Skin of body (tissue), 2 donors: ENCODE data around the gene SEC24B. TPM values are rescaled to one million over a fixed set of nuclear protein-coding genes. Genes with fewer than 3 reads are reported as not detected.
A peak's percentile ranks its signal among the peaks of the same experiment; 100 is the strongest.

Source experiments
- DNase-seq: peaks from one replicate; lab custom pipeline; 2025; lab: John Stamatoyannopoulos, UW
- total RNA-seq: library from RNA; depleted of rRNA; stranded (reverse); fragments of >200 nt; gene quantifications from one replicate; pipeline ENCODE4 v1.2.3, GENCODE V29; 2014

SEC24B gene
- 22.9 TPM for total RNA-seq

DNA sequence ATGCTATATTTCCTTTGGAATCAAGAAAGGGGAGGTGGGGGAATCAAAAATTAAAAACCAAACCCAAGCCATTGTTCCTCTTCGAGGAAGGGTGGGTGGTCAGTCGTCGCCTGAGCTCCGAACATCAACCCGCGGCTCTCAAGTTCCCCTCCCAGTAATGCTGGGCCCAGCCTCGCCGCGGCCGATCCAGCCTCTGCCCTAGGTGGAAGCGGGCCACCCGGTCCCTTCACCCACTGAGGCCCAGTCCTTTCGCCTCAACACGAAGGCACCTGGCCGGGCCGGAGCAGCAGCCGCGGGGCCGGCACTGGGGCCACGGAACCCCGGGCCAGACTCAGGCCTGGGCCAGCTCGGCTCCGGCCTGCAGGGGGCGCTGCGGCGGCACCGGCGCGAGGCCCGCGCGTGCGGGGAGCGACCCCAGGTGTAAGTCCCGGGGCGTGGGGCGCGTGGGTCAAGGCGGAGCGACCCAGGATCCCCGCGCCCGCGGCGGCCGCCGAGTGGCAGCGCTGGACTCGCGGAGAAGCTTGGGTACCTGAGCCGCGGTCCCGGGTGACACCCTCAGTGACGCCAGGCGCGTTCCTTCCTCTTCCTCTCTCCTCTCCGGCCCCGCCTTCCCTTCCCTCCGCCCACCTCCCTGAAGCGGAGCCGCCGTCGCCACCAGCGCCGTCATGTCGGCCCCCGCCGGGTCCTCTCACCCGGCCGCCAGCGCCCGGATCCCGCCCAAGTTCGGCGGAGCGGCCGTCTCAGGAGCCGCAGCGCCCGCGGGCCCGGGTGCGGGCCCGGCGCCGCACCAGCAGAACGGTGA lies at the start of gene SEC24B:
SEC24B (plus strand) TSS at position 611 of the 802 bp plus-strand sequence; CDS start at position 666, 55 bp downstream.
- peak; percentile 83 for DNase-seq

DNA sequence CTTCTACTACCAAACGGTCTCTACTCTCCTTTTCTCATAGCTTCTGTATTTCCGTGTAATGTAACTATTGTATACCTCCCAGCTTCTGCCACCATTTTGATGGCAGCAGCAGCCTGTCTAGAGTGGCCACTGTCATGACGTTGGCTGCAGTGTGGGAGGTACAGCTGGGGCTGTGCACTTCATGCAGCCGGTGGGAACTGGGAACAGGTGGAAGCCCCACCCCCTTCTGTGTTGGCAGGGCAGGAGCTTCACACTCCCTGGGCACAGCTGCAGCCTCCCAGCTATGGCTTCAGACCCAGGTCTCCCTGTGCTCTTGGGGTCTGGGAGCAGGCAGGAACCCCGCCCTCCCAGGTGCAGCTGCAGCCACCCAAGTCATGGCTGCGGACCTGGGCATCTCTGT lies 49.8 kb upstream of the SEC24B start:
- no peak for DNase-seq

DNA sequence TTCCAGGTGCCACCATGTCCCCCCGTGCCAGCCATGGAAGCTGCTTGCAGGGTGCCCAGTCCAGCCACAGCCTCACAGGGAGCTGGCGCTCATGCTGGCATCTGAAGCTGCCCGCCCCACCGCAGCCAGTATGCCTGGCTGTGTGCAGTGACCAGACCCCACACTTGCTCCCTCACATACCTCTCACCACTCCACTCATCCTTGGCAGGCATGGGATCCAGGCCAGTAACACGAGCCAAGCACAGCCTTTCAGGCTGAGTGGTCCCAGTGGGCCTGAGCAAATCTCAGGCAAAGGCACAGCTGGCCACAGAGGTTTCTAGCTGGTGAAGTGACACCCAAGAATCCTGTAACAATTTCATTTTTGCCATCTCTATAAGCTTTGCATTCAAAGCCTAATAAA lies 48.4 kb upstream of the SEC24B start:
- no peak for DNase-seq

DNA sequence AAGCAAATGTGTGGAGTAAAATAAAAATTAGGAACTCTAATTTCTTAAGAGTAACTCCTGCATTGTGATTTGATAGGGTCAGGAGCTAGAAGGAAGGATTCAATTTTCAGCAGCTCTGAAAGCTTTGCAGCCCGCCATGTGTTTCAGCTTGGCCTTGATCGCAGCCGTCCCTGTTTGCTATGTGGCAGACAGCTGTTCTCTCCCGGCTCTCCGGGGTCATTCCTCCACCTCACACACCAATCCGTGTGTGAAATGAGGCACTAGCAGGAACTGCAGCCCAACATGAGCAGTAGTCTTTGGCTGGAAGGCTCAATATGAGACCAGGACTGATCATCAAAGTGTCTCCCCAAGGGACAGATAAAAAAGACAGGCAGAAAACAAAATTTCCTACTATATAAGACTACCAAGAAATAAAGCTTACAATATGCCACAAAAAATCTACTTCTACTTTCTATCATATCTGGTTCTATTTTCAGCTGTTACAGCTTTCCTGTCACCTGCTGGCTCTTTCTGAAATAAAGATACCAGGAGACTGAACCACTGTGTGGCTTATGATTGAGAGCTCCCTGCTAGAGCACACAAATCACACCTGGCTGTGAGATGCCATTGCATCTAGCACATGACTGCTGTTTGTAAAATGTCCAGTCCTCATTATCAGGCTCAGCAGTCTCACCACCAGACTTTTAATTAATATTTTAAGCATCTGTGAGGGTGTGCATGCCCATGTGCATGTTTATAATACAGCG lies 44.1 kb upstream of the SEC24B start:
- DNase-seq: no peak

DNA sequence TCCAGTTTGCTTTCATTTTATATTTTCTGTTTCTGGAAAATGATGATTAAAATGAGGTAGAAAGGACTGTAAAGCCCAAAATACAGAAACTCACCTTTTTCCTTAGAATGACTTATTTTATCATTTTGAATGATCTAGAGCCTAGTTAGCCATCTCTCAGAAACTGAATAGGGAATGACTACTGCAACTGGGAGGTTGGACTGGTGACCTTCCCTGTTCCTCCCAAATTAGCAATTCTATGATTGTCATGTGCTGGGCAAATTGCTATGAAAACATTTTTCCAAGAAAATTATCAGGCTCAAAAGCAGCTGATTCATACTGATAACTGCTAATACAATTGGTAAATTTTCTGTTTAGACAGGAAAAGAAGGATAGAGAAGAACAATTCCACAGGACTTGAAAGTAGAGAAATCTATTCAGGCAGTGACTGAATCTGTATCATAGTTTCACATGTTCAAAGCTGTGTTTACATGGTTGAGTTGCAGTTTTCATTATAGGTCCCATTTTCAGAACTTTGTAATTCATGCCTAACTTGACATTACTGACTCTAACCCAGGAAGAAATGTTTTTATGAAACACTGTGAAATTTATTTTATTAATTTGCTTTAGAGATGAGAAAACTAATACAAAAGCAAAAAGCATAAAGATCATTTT lies 43.4 kb upstream of the SEC24B start:
- no peak for DNase-seq

DNA sequence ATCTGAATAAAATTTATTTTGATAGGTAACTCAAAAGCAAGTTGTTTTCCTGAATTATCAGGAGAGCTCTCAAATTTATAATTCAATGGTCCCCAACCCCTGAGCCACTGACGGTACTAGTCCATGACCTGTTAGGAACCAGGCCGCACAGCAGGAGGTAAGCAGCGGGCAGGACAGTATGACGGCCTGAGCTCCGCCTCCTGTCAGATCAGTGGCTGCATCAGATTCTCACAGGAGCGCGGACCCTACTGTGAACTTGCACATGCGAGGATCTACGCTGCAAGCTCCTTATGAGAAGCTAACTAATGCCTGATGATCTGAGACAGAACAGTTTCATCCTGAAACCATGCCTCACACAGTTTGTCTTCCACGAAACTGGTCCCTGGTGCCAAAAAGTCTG lies 37.9 kb upstream of the SEC24B start:
- no peak for DNase-seq

DNA sequence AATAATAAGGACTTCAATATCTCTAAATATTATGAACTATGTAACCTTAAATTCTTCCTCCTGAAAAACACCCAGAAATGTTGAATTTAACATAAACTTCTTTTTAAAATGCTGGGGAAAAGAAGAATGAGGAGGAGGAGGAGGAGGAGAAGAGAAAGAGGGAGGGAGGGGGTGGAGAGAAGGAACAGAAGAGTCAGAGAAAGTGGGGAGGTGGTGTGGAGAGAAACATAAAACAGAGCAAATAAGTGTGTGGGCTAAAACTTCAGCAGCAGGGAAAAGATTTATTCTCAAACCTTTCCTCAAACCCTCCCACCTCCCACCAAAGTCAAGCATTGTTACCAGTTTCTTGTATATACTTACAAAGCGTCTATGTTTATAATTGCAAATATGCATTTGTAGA lies 34.7 kb upstream of the SEC24B start:
- no peak for DNase-seq

DNA sequence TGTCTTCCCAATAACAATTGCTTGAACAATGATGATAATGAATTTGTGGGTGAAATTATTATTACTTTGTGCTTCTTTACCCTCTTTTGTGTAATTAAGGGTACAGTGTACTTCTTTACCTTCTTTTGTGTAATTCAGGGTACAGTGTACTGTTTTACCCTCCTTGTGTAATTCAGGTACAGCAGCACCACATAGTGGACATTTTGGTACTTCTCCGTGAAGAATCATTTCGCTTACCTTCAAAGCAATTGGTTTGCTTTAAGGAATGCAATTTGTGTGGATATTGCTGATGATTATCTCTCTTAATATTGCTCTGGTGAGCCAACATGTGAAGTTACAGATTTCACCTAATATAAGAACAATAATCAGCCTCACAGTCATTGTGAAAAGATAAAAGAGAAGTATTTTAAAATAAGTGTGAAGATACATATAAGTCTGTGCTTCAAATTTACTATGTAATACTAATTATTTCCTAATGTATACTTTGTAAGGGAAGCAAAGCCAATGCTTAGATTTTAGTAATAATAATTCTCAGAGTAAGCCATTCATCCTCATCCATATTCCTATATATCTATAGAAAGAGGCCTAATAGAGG lies 27.2 kb upstream of the SEC24B start:
- peak; percentile 57 for DNase-seq

DNA sequence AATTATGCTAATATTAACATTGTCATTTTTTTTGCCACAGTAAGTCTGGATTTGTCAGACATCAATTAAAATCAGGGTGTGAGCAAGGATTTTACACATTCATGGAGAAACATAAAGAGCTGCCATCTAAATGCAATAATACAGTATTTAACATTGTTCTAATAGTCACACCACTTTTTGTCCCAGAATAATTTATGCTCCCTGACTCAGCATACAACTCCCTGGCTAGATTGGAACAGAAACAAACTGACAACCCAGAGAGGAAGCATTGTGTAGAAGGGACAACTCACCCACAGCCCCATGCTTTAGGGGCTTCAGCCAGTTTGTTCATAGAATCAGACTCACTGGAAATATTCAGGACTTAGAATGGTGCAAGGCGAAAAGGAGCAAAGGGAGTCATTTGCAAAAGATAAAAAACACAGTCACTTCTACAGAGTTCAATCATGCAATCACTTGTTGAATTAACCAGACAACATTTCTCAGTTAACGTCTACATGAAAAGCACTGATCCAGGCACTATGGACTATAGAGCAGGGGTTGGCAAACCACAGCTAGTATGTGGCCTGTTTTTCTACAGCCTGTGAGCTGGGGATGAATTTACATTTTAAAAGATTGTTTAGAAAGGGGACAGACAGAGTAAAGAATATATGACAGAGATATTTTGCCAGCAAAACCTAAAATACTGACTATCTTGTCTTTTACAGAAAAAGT lies 26.4 kb upstream of the SEC24B start:
- no peak for DNase-seq

DNA sequence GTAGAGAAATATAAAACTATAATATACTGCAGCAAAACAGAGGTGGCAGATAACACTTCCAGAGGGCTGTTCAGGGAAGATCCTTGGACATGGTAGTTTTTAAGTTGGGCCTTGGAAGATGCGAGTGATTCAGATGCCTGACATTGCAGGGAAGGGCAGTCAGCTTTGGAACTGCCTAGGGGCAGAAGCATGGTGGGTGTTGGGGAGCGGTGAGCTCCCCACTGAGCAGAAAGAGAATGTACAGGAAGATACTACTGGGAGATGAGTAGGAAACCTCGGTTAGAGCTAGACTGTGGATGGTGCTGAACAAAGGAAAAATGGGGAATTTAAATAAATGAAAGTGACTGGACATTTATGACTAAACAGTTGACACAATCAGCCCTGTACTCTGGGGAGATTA lies 24.9 kb upstream of the SEC24B start:
- DNase-seq: no peak

DNA sequence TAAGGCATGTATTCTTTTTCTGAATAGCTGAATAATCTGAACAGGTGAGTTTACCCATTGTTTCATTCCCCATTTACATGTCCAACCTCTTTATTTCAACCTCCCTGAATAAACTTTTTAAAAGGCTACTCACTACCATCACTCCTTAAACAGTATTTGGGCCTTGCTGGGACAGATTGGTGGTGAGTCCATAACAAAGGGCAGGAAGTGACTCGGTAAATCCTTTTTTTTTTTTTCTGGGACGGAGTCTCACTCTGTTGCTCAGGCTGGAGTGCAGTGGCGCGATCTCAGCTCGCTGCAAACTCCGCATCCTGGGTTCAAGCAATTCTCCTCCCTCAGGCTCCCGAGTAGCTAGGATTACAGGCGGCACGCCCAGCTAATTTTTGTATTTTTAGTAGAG lies 23.4 kb upstream of the SEC24B start:
- DNase-seq: no peak

DNA sequence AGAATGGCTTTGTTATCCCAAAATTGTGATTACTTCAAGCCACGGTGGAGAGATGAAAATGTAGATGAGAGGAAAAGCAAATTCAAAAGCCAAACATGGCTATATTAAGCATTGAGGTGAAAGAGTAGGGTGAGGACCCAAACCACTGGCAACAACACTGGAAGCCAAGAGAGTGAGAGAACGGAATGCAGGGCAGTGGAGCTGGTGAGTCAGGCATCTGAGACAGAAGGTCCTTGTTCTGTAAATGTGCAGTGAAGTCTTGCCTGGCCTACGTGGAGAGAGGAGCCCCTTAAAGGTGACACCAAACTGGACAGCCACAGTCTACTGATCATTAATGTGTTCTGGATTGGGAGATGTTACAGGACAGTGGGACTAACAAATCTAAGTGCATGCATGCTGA lies 22.8 kb upstream of the SEC24B start:
- no peak for DNase-seq

DNA sequence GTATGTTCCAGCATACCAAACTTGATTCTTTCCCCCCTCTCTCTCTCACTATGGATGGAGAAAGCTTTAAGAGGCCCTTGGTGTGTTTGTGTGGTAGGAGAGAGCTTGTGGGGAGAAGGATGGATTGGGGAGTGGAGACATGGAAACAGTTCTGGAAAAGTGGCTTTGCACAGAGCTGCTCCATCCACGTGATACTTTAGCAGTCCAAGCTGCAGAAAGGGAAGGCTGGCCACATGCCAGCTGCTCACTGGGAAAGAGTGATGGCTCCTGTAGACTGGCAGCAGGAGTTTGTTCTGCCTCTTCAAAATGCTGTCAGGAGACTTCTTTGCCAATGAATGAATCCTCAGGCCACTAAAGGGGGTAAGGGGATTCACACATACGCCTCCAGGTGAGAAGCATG lies 21.7 kb upstream of the SEC24B start:
- no peak for DNase-seq

DNA sequence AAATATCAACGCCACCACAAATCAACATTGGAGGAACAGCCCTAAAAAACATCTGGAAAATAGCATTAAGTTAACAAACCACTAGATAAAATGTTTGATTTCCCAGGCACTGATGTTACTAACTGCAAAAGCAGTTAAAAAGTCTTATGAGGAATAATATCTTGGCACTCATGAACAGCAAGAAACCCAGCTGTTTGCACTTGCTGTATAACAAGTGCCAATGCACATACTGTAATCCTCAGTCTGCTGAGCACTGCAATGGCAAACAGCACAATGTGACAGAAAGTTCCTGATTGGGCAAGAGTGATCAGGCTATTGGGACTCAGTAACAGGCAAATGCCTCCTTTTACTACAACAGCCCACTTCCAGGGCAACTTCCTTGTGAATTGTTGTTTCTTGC lies 20.8 kb upstream of the SEC24B start:
- peak; percentile 18 for DNase-seq

DNA sequence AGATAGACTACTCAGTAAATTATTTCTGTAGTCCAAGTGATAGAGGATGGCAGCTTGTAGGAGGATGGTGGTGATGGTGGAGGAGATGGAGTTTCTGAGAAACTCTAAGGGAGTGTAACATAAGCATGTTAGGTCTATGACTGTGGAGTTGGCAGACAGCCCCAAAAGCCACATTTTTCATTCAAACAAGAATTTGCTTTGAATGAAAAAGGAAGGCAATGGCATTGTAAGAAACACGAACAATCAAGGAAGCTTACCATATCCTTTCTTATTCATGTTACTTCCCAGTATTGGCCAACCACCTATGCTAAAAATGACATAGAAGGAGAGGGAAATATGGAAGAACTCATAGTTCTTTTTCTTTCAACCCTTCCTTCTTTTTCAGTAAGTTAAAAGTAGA lies 18.7 kb upstream of the SEC24B start:
- no peak for DNase-seq

DNA sequence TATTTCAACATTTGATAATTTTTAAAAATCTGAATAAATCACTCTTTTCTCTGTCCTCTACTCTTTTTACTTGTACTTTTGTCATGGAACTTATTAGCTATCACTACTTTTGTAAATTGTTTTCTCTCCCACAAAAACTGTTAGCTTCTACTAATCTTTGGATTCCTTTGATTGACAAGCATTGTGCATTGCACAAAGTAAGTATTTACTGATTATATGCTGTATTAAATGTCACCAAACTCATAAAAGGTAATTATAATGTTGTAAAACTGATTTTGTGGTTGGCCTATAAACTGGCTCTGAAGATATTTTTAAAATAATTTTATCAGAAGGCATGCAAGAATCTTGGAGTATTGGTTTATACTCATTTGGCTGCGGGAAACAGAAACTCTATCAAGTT lies 15.0 kb upstream of the SEC24B start:
- DNase-seq: no peak

DNA sequence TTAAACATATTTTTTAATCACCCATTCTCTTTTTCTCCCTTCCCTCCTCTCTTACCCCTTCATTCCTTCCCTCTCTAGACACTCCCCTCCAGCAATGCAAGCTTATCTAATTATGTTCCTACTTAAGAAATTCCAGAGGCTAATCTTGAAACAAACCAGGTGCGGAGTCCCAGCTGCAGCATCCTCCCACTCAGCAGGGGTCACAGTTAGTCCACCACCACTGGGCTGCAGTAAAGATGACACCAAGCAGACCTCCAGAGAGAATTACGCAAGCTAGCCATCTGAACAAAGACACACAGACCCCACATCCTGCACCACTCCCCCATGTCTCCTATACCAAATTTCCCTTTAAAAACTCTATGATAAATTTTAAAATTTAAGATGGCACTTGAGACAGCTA lies 13.9 kb upstream of the SEC24B start:
- DNase-seq: no peak

DNA sequence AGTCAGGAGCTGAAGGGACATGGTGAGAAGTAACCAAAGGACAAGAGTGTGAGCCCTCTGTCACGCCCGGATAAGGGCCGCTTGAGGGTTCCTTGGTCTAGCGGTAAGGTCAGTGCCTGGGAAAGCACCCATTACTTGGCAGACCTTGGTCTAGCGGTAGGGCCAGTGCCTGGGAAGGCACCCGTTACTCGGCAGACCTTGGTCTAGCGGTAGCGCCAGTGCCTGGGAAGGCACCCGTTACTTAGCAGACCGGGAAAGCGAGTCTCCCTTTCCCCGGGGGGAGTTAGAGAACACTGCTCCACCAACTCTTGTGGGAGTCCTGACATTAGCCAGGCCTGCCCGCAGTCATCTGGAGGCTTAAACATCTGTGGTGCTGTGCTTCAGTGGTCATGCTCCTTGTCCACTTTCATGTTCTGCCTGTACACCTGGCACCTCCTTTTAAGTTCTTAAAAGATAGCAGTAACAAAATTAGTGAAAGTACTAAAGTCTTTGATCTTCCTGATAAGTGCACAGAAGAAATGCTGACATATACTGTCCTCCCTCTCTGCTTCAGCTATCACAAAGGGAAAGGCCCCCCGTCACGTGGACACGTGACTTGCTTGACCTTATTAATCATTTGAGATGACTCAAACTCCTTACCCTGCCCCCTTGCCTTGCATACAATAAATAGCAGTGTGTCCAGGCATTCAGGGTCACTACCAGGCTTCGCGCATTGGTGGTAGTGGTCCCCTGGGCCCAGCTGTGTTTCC lies 9.3 kb upstream of the SEC24B start:
- no peak for DNase-seq

DNA sequence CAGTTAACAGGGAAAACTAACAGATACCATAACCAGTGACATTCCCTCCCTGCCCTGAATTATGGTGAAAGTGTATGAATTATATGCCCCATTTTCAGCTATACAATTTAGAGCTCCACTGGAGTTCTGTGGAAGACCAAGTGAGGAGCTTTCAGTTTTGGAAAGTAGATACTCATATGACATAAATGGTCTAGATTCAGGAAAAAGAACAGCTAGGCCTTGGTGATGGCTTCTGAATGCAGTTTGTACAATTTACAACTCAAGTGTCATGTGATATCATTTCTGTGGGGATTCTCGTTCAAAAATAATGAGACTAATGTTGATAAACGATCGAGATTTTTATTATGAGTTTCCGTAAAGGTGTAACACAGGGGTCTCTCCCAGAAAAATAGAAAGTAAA lies 8.2 kb upstream of the SEC24B start:
- DNase-seq: no peak

DNA sequence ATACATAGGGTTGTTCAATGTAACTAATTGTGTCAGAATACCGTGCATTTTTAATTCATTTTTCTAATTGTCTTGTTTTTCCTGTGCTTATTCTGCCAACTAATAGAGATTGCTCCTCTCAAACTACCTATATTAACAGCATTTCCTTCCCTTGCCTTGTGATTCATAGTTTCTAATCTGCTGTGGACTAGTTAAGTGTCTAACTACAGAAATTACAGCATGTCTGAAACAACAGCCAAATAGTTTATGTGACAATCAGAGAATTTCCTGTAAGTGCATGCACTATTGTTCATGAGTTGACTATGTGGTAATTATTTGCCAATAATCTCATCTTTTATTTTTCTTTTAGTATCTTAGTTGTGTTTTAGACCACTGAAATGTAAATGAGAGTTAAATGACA lies 4.1 kb upstream of the SEC24B start:
- DNase-seq: no peak

DNA sequence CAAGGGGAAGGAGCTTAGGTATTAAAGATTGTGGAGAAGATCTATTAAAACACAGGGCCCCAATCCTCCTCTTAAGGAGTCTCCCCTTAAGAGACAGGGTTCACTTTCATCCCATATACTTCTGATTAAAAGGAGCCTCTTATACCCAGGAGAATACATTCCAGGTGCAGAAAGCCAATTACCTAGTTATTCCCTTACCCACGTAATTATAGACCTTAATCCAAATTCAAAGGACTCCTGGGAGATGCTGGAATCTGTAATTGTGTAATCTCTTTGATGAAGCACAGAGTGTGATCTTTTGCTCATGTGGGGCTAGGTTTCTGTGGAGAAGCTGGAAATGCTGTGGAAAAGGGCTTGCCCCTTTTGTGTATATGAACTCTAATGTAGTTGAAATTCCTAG lies 1.4 kb upstream of the SEC24B start:
- no peak for DNase-seq
